ENCODE measurements around the gene PLK1. TPM values are rescaled to one million over a fixed set of nuclear protein-coding genes. Genes with fewer than 3 reads are reported as not detected.

The PLK1 gene
- total RNA-seq, 2 donors from 2014 or later, result 76.7 to 118 TPM

GRCh38 chr16:23724096-23724784 is 45.6 kb downstream of the PLK1 start:
- H3K36me3 ChIP-seq (ENCODE audit: control insufficient read depth, insufficient read depth, low read length), result no peaks in the 10 kb centered on the region
- no peak for TF ChIP-seq CTCF (conservative IDR thresholded peaks at IDR 0.05)
- no peak overlapping the region for H3K4me3 Mint-ChIP-seq
- H3K4me1 Mint-ChIP-seq, result no peaks in the 10 kb centered on the region
- H3K4me1 ChIP-seq (ENCODE audit: control insufficient read depth, insufficient read depth, low read length), result no peaks in the 10 kb centered on the region
- H3K9ac ChIP-seq (ENCODE audit: extremely low read depth, low read length, poor library complexity, severe bottlenecking), result no peak overlapping the region
- no peaks in the 10 kb centered on the region for H3K27me3 ChIP-seq (ENCODE audit: control insufficient read depth, insufficient read depth, low read length, poor library complexity, severe bottlenecking)
- H3K27ac Mint-ChIP-seq, result no peak overlapping the region
- H3K27me3 Mint-ChIP-seq (ENCODE audit: insufficient read depth), result peaks cover 12% of the 10 kb centered on the region
- no peak overlapping the region for H3K27ac ChIP-seq (ENCODE audit: low read depth, low read length)
- H3K9me3 Mint-ChIP-seq, result peaks cover 26% of the 10 kb centered on the region
- 90 to 94% methylated on average over 5 to 8 of the region's 8 CpGs for WGBS, 2 experiments (ENCODE audit: insufficient coverage in 1 of 2, insufficient read length in 1 of 2)
- H3K36me3 Mint-ChIP-seq (ENCODE audit: low read depth), result peaks cover 3% of the 10 kb centered on the region
- DNase-seq, result no peak
- no peaks in the 10 kb centered on the region for H3K9me3 ChIP-seq (ENCODE audit: control insufficient read depth, low read length)
- H3K4me3 ChIP-seq (ENCODE audit: low read length), result no peak overlapping the region

GRCh38 chr16:23724785-23725131 is 46.1 kb downstream of the PLK1 start:
- Histone ChIP-seq H3K27me3 (ENCODE audit: control insufficient read depth, insufficient read depth, low read length, poor library complexity, severe bottlenecking) (no peaks in the 10 kb centered on the region), H3K4me1 (ENCODE audit: control insufficient read depth, insufficient read depth, low read length) (no peaks in the 10 kb centered on the region), H3K9me3 (ENCODE audit: control insufficient read depth, low read length) (no peaks in the 10 kb centered on the region), H3K36me3 (ENCODE audit: control insufficient read depth, insufficient read depth, low read length) (no peaks in the 10 kb centered on the region), H3K9ac (ENCODE audit: extremely low read depth, low read length, poor library complexity, severe bottlenecking) (no peak overlapping the region), H3K4me3 (ENCODE audit: low read length) (no peak overlapping the region), H3K27ac (ENCODE audit: low read depth, low read length) (no peak overlapping the region)
- 83 to 100% methylated on average over 1 to 3 of the region's 3 CpGs for WGBS, 2 experiments (ENCODE audit: insufficient coverage in 1 of 2, insufficient read length in 1 of 2)
- Mint-ChIP-seq H3K36me3 (ENCODE audit: low read depth) (peaks cover 3% of the 10 kb centered on the region), H3K4me1 (no peaks in the 10 kb centered on the region), H3K27ac (no peak overlapping the region), H3K27me3 (ENCODE audit: insufficient read depth) (peaks cover 13% of the 10 kb centered on the region), H3K4me3 (no peak overlapping the region), H3K9me3 (peaks cover 26% of the 10 kb centered on the region)
- no peak for DNase-seq
- no peak for TF ChIP-seq CTCF (conservative IDR thresholded peaks at IDR 0.05)

- Histone ChIP-seq H3K36me3 (ENCODE audit: control insufficient read depth, insufficient read depth, low read length) (no peaks in the 10 kb centered on the region), H3K27ac (ENCODE audit: low read depth, low read length) (no peak overlapping the region), H3K27me3 (ENCODE audit: control insufficient read depth, insufficient read depth, low read length, poor library complexity, severe bottlenecking) (no peaks in the 10 kb centered on the region), H3K9me3 (ENCODE audit: control insufficient read depth, low read length) (no peaks in the 10 kb centered on the region), H3K4me3 (ENCODE audit: low read length) (no peak overlapping the region), H3K9ac (ENCODE audit: extremely low read depth, low read length, poor library complexity, severe bottlenecking) (no peak overlapping the region), H3K4me1 (ENCODE audit: control insufficient read depth, insufficient read depth, low read length) (no peaks in the 10 kb centered on the region)
- no peak overlapping the region for H3K27ac Mint-ChIP-seq
- no peak for DNase-seq
- H3K27me3 Mint-ChIP-seq (ENCODE audit: insufficient read depth), result peaks cover 12% of the 10 kb centered on the region
- peaks cover 3% of the 10 kb centered on the region for H3K36me3 Mint-ChIP-seq (ENCODE audit: low read depth)
- 89 to 93% methylated on average over 3 of the region's 3 CpGs for WGBS, 2 experiments (ENCODE audit: insufficient coverage in 1 of 2, insufficient read length in 1 of 2)
- no peak overlapping the region for H3K4me3 Mint-ChIP-seq
- H3K9me3 Mint-ChIP-seq, result peaks cover 26% of the 10 kb centered on the region
- H3K4me1 Mint-ChIP-seq, result no peaks in the 10 kb centered on the region
- no peak for TF ChIP-seq CTCF (conservative IDR thresholded peaks at IDR 0.05)
Measured at GRCh38 chr16:23726710-23727109, 48.0 kb downstream of the PLK1 start.
